ENCODE data around the gene C6orf132. TPM values are rescaled to one million over a fixed set of nuclear protein-coding genes. Genes with fewer than 3 reads are reported as not detected.
"Not testable (repeated sequence)": the region's sequence is repeated elsewhere in the genome, so short reads cannot be mapped to it uniquely, and the experiment has no call there.

Gene C6orf132
- polyA plus RNA-seq, 1 donor from 2014 or later: not detected

GRCh38 chr6:42171813-42172581 is 29.6 kb upstream of the C6orf132 start:
- Mint-ChIP-seq H3K4me3 (no peak overlapping the region), H3K27ac (no peak overlapping the region), H3K27me3 (no peaks in the 10 kb centered on the region), H3K4me1 (no peaks in the 10 kb centered on the region), H3K9me3 (no peaks in the 10 kb centered on the region), H3K36me3 (no peaks in the 10 kb centered on the region)

- H3K4me1 Mint-ChIP-seq, H3K9me3 Mint-ChIP-seq, H3K27ac Mint-ChIP-seq, H3K36me3 Mint-ChIP-seq, H3K27me3 Mint-ChIP-seq, H3K4me3 Mint-ChIP-seq: not testable (repeated sequence)
Observed at GRCh38 chr6:42169780-42170179, 27.4 kb upstream of the C6orf132 start.

DNA sequence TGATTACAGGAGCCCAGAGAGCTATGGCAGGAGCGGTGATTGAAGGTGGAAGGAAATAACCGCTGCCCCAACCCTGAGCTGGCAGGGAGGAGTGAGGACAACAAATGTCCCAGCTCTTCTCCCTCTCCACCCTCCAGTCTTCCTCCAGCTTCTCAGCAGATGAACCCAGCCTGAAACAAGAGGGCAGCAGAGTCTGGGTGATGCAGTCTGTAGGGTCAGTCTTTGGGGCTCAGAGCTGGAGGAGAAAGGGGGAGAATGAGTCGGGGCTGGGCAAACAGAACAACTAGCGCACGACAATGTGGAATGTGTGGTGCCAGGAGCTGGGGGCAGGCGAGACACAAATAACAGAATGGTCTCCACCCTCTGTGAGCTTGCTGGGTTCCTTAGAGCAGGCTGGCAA is 26.2 kb upstream of the C6orf132 start:
- H3K27me3 Mint-ChIP-seq: peaks cover 4% of the 10 kb centered on the region
- peaks cover 0 to 4% (median 0%) of the 10 kb centered on the region in 3 donors for H3K4me1 Mint-ChIP-seq
- peak overlapping the region in 1 of 3 donors; percentile 20 for H3K27ac Mint-ChIP-seq
- no peaks in the 10 kb centered on the region for H3K36me3 Mint-ChIP-seq
- H3K4me3 Mint-ChIP-seq: no peak overlapping the region
- H3K9me3 Mint-ChIP-seq: no peaks in the 10 kb centered on the region

DNA sequence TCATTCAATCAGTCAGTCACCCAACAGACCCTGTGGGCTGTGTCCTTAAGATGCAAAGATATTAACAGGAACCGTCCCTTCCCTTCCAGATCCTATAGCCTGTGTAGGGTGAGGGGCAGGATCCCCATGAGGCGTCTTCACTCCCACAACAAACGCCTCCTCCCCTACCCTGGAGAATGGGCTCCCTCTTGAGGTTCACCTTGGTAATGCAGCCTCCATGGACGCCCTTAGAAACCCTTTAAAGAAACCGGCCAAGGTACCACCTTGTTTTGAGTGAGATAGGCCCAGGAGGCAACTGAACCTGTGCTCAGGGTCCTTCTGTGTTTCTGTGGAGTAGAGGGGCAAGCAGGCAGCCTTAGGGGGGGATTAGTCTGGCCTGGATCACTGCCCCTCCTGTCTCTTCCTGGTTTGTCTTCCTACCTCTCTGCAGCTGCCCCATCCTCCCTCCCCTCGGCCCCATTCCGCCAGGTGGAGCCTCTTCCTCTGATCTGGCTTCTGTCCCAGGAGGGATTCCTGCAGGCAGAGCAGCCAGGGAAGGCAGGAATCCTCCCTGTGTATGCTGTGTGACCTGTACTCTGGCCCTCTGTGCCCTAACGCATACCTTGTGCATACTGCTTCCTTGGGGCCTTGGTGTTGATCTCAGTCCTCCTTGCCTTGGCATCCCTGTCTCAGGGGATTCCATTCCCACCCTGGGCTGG is 24.2 kb upstream of the C6orf132 start:
- no peaks in the 10 kb centered on the region for H3K9me3 Mint-ChIP-seq
- H3K27me3 Mint-ChIP-seq: peaks cover 5% of the 10 kb centered on the region
- no peak overlapping the region for H3K4me3 Mint-ChIP-seq
- peak overlapping the region in 1 of 3 donors; percentile 73 for H3K27ac Mint-ChIP-seq
- peaks cover 0 to 7% (median 0%) of the 10 kb centered on the region in 3 donors for H3K4me1 Mint-ChIP-seq
- H3K36me3 Mint-ChIP-seq: no peaks in the 10 kb centered on the region

GRCh38 chr6:42165016-42165415 is 22.6 kb upstream of the C6orf132 start:
- H3K27ac Mint-ChIP-seq: no peak overlapping the region
- no peaks in the 10 kb centered on the region for H3K9me3 Mint-ChIP-seq
- peaks cover 13% of the 10 kb centered on the region for H3K27me3 Mint-ChIP-seq
- peaks cover 0 to 7% (median 0%) of the 10 kb centered on the region in 3 donors for H3K4me1 Mint-ChIP-seq
- H3K36me3 Mint-ChIP-seq: no peaks in the 10 kb centered on the region
- no peak overlapping the region for H3K4me3 Mint-ChIP-seq

DNA sequence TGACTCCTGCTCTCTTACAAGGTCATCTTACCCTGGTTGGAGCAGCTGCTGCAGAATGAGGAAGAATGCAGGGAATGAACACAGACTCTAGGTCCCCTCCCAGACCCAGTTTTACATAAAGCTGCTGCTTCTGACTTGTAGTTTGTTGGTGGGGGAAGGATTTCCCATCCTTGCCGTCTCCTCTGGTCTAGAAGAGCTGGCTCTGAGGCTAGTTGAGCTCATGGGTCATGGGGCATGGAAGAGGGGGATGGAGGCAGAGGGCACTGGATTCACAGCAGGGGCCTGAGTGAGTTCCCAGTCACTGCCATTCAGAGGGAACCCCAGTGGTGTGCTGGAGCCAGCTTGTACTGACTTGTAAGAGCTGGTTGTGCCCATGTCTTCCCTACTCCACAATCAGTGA is 21.6 kb upstream of the C6orf132 start:
- no peak overlapping the region for H3K27ac Mint-ChIP-seq
- H3K9me3 Mint-ChIP-seq: no peaks in the 10 kb centered on the region
- peaks cover 0 to 7% (median 0%) of the 10 kb centered on the region in 3 donors for H3K4me1 Mint-ChIP-seq
- H3K4me3 Mint-ChIP-seq: no peak overlapping the region
- no peaks in the 10 kb centered on the region for H3K36me3 Mint-ChIP-seq
- peaks cover 13% of the 10 kb centered on the region for H3K27me3 Mint-ChIP-seq

GRCh38 chr6:42162812-42163211 is 20.4 kb upstream of the C6orf132 start:
- Mint-ChIP-seq H3K4me1 (peaks cover 0 to 7% (median 0%) of the 10 kb centered on the region in 3 donors), H3K36me3 (no peaks in the 10 kb centered on the region), H3K27me3 (peaks cover 14% of the 10 kb centered on the region), H3K27ac (no peak overlapping the region), H3K9me3 (no peaks in the 10 kb centered on the region), H3K4me3 (no peak overlapping the region)

GRCh38 chr6:42162384-42162783 is 20.0 kb upstream of the C6orf132 start:
- Mint-ChIP-seq H3K27me3 (peaks cover 17% of the 10 kb centered on the region), H3K36me3 (no peaks in the 10 kb centered on the region), H3K4me3 (no peak overlapping the region), H3K27ac (no peak overlapping the region), H3K4me1 (peaks cover 0 to 7% (median 0%) of the 10 kb centered on the region in 3 donors), H3K9me3 (no peaks in the 10 kb centered on the region)

DNA sequence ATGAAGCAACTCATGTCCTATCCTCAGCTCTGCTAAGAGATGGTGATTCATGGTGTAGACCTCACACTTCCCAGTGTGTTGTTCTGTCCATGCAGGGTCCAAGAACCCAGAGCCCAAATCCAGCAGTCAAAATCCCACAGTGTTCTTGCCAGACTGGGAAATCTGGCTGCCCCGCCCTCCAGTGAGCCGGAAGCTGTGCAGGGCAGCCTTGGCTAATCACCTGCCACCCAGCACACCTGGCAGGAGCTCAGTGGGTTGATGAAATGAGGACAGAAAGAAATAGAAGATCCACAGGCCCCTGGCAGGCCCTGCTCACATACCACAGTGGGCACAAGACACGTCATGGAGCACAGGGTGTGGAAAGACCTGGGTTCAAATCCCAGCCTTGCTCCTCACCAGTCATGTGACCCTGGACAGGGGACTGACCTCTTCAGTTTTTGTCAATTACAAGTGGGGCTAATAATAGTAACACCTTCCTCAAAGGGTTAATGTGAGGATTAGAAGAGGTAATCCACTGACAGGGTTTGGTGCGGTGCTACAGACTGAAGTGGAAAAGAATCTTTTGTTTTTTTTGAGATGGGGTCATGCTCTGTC is 17.1 kb upstream of the C6orf132 start:
- no peaks in the 10 kb centered on the region for H3K36me3 Mint-ChIP-seq
- H3K9me3 Mint-ChIP-seq: no peaks in the 10 kb centered on the region
- H3K27ac Mint-ChIP-seq: no peak overlapping the region

DNA sequence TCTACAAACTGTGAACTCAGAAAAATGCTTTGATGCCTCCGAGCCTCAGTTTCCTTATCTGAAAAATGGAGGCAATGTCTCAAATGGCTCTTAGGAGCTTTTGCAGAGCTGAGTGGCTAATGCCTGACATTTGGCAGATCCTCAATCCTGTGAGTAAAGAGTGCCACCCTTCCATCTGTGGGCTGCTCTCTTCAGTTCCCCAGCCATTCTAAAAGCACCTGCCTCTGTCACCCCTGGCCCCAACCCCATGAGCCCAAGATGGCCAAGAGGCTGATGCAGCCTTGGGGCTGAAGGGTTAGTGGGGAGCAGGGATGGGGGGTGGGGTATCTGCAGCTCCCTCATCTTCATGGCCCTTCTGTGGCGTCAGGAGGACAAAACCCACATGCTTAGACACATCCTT is 16.2 kb upstream of the C6orf132 start:
- H3K27ac Mint-ChIP-seq: no peak overlapping the region
- peaks cover 0 to 3% (median 0%) of the 10 kb centered on the region in 3 donors for H3K4me1 Mint-ChIP-seq
- H3K9me3 Mint-ChIP-seq: no peaks in the 10 kb centered on the region
- no peak overlapping the region for H3K4me3 Mint-ChIP-seq
- no peaks in the 10 kb centered on the region for H3K36me3 Mint-ChIP-seq
- peaks cover 13% of the 10 kb centered on the region for H3K27me3 Mint-ChIP-seq

More for the DNA sequence above, 17.1 kb upstream of the C6orf132 start:
- Mint-ChIP-seq H3K4me3 (no peak overlapping the region), H3K4me1 (peaks cover 0 to 3% (median 0%) of the 10 kb centered on the region in 3 donors), H3K27me3 (peaks cover 13% of the 10 kb centered on the region)

DNA sequence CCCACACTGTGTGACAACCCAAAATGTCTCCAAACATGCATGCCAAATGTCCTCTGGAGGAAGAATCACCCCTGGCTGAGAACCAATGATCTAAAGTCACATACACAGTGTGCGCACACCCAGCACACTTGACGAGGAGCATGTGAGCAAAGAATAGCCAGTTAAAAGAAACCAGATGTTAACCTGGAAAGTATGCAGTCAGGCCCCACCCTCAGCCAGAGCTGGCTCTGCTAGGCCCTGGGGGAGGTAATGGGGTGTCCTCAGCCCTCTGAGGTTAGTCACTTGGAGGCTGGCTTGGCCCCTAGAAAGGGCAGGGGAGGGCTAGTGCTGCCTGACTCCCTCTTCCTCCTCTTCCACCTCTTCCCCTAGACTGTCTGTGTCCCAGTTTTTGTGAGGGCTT is 15.6 kb upstream of the C6orf132 start:
- Mint-ChIP-seq H3K4me3 (no peak overlapping the region), H3K9me3 (no peaks in the 10 kb centered on the region), H3K27me3 (peaks cover 13% of the 10 kb centered on the region), H3K36me3 (no peaks in the 10 kb centered on the region), H3K4me1 (peaks cover 0 to 3% (median 0%) of the 10 kb centered on the region in 3 donors), H3K27ac (no peak overlapping the region)

GRCh38 chr6:42156638-42157037 is 14.2 kb upstream of the C6orf132 start:
- no peaks in the 10 kb centered on the region for H3K4me1 Mint-ChIP-seq
- no peaks in the 10 kb centered on the region for H3K9me3 Mint-ChIP-seq
- no peak overlapping the region for H3K4me3 Mint-ChIP-seq
- peak overlapping the region in 1 of 3 donors; percentile 35 for H3K27ac Mint-ChIP-seq
- peaks cover 12% of the 10 kb centered on the region for H3K27me3 Mint-ChIP-seq
- H3K36me3 Mint-ChIP-seq: no peaks in the 10 kb centered on the region

DNA sequence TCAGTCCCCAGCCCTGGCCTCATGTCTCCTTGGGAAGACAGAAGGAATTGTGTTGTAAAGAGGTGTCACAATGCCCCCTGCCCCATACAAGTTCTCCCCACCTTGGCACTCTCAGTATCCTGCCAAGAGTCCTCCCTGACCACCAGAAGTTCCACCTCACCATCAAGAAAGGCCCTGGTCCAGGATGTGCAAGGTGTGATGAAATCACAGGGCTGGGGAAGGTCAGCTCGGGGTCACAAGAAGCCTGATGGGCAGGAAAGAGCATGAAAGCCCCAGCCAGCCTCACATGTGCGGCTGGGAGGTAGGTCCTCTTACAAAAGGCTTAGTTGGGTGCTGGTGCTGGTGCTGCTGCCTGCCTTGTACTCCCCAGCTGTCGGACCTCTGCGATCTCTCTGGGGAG is 12.9 kb upstream of the C6orf132 start:
- Mint-ChIP-seq H3K4me1 (no peaks in the 10 kb centered on the region), H3K4me3 (no peak overlapping the region), H3K27ac (no peak overlapping the region), H3K9me3 (no peaks in the 10 kb centered on the region), H3K27me3 (peaks cover 8% of the 10 kb centered on the region), H3K36me3 (no peaks in the 10 kb centered on the region)

- Mint-ChIP-seq H3K27ac (no peak overlapping the region), H3K36me3 (no peaks in the 10 kb centered on the region), H3K9me3 (no peaks in the 10 kb centered on the region), H3K4me3 (no peak overlapping the region), H3K4me1 (no peaks in the 10 kb centered on the region), H3K27me3 (peaks cover 6% of the 10 kb centered on the region)
Observed at GRCh38 chr6:42154461-42155209, 12.2 kb upstream of the C6orf132 start.

DNA sequence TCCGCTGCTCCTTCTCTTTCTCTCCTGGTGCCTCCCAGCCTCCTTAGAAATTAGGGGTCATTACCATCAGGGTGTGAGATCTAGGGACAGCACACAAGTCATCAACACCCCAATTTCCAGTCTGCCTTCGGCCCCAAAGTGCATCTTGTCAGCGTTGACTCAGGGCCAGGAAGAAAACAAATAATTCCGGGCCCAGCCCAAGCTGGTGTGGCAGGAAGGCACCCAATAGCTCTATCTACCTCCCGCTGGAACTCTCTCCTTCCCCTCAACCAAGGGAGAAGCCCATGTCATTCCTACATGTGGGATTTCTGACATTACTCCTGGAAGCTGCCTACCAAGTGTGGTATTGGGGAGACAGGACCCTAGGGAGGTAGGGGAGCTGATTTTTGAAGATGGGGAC is 11.5 kb upstream of the C6orf132 start:
- H3K4me3 Mint-ChIP-seq: no peak overlapping the region

More for the DNA sequence above, 11.5 kb upstream of the C6orf132 start:
- Mint-ChIP-seq H3K4me1 (no peaks in the 10 kb centered on the region), H3K27ac (no peak overlapping the region), H3K27me3 (peaks cover 10% of the 10 kb centered on the region), H3K36me3 (no peaks in the 10 kb centered on the region), H3K9me3 (no peaks in the 10 kb centered on the region)
